NCI-H187 (cell line): Measurements from ENCODE around the gene EMCN.
"Not testable (repeated sequence)": the region's sequence is repeated elsewhere in the genome, so short reads cannot be mapped to it uniquely, and the experiment has no call there.

ENCODE experiments used
- DNase-seq, 2 experiments: peaks; one replicate each; lab custom pipeline; 2025; lab: John Stamatoyannopoulos, UW

The EMCN gene

GRCh38 chr4:100492129-100492528 lies 25.7 kb downstream of the EMCN start:
- DNase-seq = no peak

GRCh38 chr4:100489305-100489704 lies 28.5 kb downstream of the EMCN start:
- no peak for DNase-seq

GRCh38 chr4:100486496-100486895 lies 31.3 kb downstream of the EMCN start:
- DNase-seq = no peak

- no peak for DNase-seq
Measured at GRCh38 chr4:100483796-100484195, 34.0 kb downstream of the EMCN start.

- DNase-seq = no peak
Measured at GRCh38 chr4:100479971-100480370, 37.9 kb downstream of the EMCN start.

- no peak for DNase-seq
Measured at GRCh38 chr4:100469555-100469954, 48.3 kb downstream of the EMCN start.

GRCh38 chr4:100466501-100466900 lies 51.3 kb downstream of the EMCN start:
- no peak for DNase-seq

- no peak for DNase-seq
Measured at GRCh38 chr4:100461807-100462605, 55.8 kb downstream of the EMCN start.

GRCh38 chr4:100450449-100450848 lies 67.4 kb downstream of the EMCN start:
- DNase-seq = no peak

- DNase-seq = no peak
Measured at GRCh38 chr4:100431416-100431815, 86.4 kb downstream of the EMCN start.

- DNase-seq = no peak
Measured at GRCh38 chr4:100430451-100430850, 87.4 kb downstream of the EMCN start.

- no peak for DNase-seq
Measured at GRCh38 chr4:100429616-100430015, 88.2 kb downstream of the EMCN start.

- no peak for DNase-seq
Measured at GRCh38 chr4:100428051-100428450, 89.8 kb downstream of the EMCN start.

- DNase-seq = no peak
Measured at GRCh38 chr4:100424376-100424775, 93.4 kb downstream of the EMCN start.

- no peak for DNase-seq
Measured at GRCh38 chr4:100422894-100423293, 94.9 kb downstream of the EMCN start.

- DNase-seq = no peak
Measured at GRCh38 chr4:100421361-100421978, 96.4 kb downstream of the EMCN start.

- no peak for DNase-seq
Measured at GRCh38 chr4:100420571-100420970, 97.3 kb downstream of the EMCN start.

- DNase-seq = no peak
Measured at GRCh38 chr4:100417565-100417964, 100.3 kb downstream of the EMCN start.

- no peak for DNase-seq
Measured at GRCh38 chr4:100414016-100414790, 103.6 kb downstream of the EMCN start.

GRCh38 chr4:100391863-100392262 lies 126.0 kb downstream of the EMCN start:
- no peak for DNase-seq

- DNase-seq = no peak
Measured at GRCh38 chr4:100391086-100391485, 126.7 kb downstream of the EMCN start.

- DNase-seq = no peak
Measured at GRCh38 chr4:100386270-100386669, 131.6 kb downstream of the EMCN start.

- not testable (repeated sequence) for DNase-seq
Measured at GRCh38 chr4:100380401-100380800, 137.4 kb downstream of the EMCN start.
